BJ (cell line): Measurements from ENCODE around the gene HSPG2. TPM values are rescaled to one million over a fixed set of nuclear protein-coding genes. Genes with fewer than 3 reads are reported as not detected.

Experiments used
- CTCF ChIA-PET: fragments of 350-600 bp; formaldehyde crosslinking; extraction: SDS; loops from one replicate; lab custom pipeline; 2021; ENCODE audit warnings: antibody characterized with exemption, inconsistent platforms; lab: Yijun Ruan, JAX
- POLR2A ChIA-PET: fragments of 300-600 bp; sonication (Branson Sonifier 250); formaldehyde crosslinking; extraction: SDS; loops from one replicate; lab custom pipeline; 2021; ENCODE audit warnings: antibody characterized with exemption; lab: Charles Lee
- DNase-seq: peaks from one replicate; pipeline ENCODE4 v3.0.0-alpha.2; 2011; ENCODE audit warnings: low read depth
- H3K27me3 ChIP-seq: 2 replicates; pipeline ENCODE4 v1.6.0; 2011; ENCODE audit warnings: low read length; ENCODE audit not compliant: control insufficient read depth, insufficient read depth
- H3K36me3 ChIP-seq: 2 replicates; pipeline ENCODE4 v1.5.1; 2011; ENCODE audit warnings: low read length; ENCODE audit not compliant: control insufficient read depth, insufficient read depth
- H3K4me3 ChIP-seq: 2 replicates; pipeline ENCODE4 v1.5.1; 2011; ENCODE audit warnings: low read depth, mild to moderate bottlenecking, control low read depth, low read length
- polyA plus RNA-seq: library from polyadenylated mRNA; depleted of rRNA; stranded (reverse); fragments of >200 nt; gene quantifications from 2 replicates; pipeline ENCODE4 v1.2.3, GENCODE V29; 2011
- TF ChIP-seq, protein P1 (sequence below): IDR thresholded peaks from 2 replicates; pipeline ENCODE4 v1.5.1; 2011; ENCODE audit warnings: low read depth, mild to moderate bottlenecking, control low read depth, inconsistent platforms, low read length, moderate library complexity; ENCODE audit not compliant: insufficient read depth

Gene HSPG2
- polyA plus RNA-seq, 1 experiment, result 45.1 TPM

DNA sequence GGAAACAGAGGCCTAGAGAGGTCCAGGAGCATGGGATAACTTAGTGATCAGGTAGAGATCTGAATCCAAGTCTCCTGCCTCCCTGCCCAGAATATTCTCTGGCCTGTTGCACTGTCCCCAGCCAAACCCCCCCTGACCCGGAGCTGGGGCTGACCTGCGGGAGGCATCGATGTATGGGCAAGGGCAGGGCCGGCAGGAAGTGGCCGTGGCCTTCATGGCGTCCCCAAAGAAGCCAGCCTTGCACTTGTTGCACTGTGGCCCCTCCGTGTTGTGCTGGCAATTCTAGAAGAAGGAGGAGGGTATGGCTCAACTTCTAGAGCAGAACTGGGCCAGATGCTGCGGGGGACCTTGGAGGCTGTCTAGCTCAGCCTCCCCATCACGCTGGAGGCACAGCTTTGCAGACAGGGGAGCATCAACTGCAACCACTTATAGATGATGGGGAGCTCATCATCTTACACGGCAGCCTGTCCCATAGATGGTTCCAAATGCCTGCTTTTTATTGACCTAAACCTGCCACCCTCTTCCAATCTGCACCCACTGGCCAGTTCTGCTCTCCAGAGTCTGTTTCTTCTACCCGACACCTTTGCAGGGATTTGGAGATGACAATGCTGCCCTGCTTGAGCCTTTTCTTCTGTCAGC lies 58.2 kb downstream of the HSPG2 start:
- CTCF ChIA-PET, result no interaction called here

DNA sequence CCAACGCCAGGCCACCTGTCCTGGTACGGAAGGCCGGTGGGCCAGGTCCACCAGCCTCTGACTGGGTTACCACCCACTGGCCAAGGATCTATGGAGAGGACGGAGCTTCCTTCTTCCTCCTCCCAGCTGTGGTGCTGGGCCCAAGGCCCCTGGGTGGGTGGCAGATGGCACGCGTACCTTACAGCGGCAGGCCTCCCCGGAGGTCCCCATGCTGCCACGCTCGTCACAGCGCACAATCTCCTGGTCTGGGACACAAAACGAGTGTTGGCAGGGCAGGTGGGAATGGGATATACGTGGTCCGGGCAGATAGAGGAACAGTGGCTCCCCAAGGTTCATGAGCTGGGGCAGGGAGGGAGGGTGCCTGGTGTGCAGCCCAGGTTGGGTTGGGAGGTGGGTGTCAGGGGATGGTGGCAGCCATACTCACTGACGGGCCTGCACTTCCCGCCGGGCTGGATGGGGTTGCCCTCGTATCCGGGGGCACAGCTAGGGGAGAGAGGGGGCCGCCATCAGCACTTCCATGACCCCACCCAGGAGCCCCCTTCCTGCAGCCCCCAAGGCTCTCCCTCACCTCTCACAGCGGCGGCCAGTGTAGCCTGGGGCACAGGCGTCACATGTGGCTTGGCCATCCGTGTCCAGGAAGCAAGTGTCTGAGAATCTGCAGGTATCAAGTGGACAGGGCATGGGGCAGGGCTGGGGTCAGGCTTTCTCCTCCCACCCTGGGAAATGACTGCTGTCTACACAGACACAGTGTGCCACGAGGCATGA lies 58.9 kb downstream of the HSPG2 start:
- ChIA-PET CTCF (no interaction called here), POLR2A (no interaction called here)
- Histone ChIP-seq H3K27me3 (no peaks in the 10 kb centered on the region), H3K4me3 (no peak overlapping the region), H3K36me3 (peaks cover 66% of the 10 kb centered on the region)
- TF ChIP-seq, protein P1, sequence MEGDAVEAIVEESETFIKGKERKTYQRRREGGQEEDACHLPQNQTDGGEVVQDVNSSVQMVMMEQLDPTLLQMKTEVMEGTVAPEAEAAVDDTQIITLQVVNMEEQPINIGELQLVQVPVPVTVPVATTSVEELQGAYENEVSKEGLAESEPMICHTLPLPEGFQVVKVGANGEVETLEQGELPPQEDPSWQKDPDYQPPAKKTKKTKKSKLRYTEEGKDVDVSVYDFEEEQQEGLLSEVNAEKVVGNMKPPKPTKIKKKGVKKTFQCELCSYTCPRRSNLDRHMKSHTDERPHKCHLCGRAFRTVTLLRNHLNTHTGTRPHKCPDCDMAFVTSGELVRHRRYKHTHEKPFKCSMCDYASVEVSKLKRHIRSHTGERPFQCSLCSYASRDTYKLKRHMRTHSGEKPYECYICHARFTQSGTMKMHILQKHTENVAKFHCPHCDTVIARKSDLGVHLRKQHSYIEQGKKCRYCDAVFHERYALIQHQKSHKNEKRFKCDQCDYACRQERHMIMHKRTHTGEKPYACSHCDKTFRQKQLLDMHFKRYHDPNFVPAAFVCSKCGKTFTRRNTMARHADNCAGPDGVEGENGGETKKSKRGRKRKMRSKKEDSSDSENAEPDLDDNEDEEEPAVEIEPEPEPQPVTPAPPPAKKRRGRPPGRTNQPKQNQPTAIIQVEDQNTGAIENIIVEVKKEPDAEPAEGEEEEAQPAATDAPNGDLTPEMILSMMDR, result no peak
- DNase-seq, result no peak

More for the DNA sequence above, 58.2 kb downstream of the HSPG2 start:
- Histone ChIP-seq H3K36me3 (peaks cover 64% of the 10 kb centered on the region), H3K27me3 (no peaks in the 10 kb centered on the region), H3K4me3 (no peak overlapping the region)
- TF ChIP-seq, protein P1, result no peak
- no peak for DNase-seq
- POLR2A ChIA-PET, result no interaction called here

DNA sequence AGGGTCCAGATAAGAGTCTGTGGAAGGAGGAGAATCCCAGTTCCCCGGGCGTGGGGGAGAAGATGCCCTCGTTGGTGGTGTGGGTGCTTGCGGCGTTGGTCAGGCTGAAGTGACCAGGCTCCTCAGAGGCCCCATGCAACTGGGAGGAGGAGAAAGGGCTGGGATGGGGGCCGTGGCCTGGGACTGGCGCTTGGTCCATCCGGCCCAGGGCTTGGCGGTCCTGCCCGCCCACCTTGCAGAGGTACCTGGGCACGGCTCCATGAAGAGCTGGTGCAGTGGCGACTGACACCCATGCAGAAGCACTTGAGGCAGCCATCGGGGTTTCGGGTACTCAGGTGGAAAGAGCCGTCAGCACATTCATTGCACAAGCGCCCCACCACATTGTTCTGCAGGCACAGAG lies 60.8 kb downstream of the HSPG2 start:
- TF ChIP-seq, protein P1, result no peak
- no peak for DNase-seq
- Histone ChIP-seq H3K36me3 (peaks cover 78% of the 10 kb centered on the region), H3K27me3 (no peaks in the 10 kb centered on the region), H3K4me3 (no peak overlapping the region)
- POLR2A ChIA-PET, result no interaction called here
- CTCF ChIA-PET, result interaction anchor here (1.1 kb wide), 1 partner anchor 87 kb away, joined by 3 read pairs; no protein-coding TSS in a partner anchor

DNA sequence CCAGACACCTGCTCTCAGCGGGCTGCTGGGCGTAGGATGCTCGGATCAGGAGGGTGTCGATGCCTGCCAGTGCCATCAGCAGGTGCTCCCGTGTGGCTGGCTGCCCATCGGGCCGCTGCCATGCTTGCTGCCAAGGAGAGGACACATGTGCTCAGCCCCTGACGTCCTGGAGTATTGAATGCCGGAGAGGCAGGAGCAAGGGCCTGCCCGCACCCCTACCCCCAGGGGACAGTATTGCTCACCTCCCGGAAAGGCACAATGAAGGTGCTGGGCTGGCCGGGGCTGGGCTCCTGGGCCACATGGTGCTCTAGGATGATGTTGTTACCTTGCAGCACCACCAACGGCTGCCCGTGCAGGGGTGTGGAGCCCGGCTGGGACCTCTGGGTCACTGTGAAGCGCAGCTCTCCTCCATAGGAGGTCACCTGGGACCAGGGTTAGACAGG lies 61.5 kb downstream of the HSPG2 start:
- Histone ChIP-seq H3K36me3 (peaks cover 78% of the 10 kb centered on the region), H3K4me3 (no peak overlapping the region), H3K27me3 (no peaks in the 10 kb centered on the region)
- ChIA-PET CTCF (no interaction called here), POLR2A (no interaction called here)
- TF ChIP-seq, protein P1, result no peak
- no peak for DNase-seq

DNA sequence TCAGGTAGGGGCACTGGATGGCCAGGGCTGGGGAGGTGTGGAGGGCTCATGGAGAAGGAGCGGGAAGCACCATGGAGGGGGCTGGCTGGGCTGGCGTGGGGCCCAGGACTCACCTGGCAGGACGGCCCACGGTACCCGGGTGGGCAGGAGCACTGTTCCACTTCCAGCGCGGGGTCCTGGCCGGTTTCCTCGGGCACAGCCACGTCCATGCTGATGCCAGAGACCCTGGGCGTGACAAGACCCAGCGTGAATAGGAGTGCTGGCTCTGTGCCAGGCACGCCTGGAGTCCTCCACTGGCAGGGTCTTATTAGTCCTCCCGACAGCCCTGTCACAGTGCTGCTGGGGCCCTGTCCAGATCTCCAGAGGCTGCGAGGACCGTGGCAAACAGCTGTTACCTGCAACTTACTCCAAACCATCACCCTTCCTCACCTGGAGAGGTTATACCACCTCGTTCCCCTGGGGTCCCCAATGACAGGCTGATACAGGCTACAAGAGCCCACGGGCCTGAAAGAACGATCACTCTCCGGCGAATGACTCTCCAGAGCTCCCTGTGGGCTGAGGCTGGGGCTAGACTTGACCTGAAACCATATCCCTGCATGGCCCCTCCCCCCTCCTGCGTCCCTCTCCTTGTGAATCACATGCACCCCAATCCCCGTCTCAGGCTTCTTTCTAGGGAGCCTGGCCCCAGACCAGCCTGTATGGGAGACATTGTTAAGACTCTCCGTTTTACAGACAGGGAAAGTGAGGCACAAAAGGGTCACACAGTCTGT lies 62.1 kb downstream of the HSPG2 start:
- ChIA-PET CTCF (no interaction called here), POLR2A (no interaction called here)
- Histone ChIP-seq H3K27me3 (no peaks in the 10 kb centered on the region), H3K4me3 (no peak overlapping the region), H3K36me3 (peaks cover 77% of the 10 kb centered on the region)
- TF ChIP-seq, protein P1, result no peak
- DNase-seq, result no peak
